ENCODE results near the gene RBM4B. TPM values are rescaled to one million over a fixed set of nuclear protein-coding genes. Genes with fewer than 3 reads are reported as not detected.

The RBM4B gene
- total and polyA plus RNA-seq, 2 of the 13 experiments (the other 11 are each of a cell fraction or from before 2014, with no cell fraction given) = 25.8 to 32.4 TPM

DNA sequence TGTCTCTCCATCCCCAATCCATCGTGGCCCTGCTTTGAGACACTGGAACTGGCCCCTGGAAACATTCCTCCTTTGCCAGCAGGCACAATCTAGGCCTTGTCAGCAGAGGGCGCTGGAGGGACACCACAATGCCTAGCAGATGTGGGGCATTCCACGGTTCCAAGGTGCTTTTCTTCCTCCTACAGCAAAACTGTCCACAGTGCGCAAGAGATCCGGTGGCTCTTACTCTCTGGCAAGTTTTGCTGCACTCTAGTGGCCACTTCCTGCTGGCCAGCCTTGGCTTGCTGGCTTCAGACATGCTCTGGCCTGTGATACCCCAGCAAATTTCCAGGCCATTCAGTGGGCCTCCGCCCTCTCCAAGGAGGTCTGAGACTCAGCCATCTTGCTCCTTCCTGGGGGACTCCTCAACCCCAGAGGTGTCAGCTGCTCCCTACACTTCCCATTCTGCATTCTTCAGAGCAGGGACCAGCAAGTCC is 17.1 kb upstream of the RBM4B start (continued):
- TF ChIP-seq PAX8 (CRISPR knock-in tag; IDR thresholded peaks at IDR 0.05; ENCODE audit: borderline replicate concordance) = no peak
- TF ChIP-seq, protein P1, sequence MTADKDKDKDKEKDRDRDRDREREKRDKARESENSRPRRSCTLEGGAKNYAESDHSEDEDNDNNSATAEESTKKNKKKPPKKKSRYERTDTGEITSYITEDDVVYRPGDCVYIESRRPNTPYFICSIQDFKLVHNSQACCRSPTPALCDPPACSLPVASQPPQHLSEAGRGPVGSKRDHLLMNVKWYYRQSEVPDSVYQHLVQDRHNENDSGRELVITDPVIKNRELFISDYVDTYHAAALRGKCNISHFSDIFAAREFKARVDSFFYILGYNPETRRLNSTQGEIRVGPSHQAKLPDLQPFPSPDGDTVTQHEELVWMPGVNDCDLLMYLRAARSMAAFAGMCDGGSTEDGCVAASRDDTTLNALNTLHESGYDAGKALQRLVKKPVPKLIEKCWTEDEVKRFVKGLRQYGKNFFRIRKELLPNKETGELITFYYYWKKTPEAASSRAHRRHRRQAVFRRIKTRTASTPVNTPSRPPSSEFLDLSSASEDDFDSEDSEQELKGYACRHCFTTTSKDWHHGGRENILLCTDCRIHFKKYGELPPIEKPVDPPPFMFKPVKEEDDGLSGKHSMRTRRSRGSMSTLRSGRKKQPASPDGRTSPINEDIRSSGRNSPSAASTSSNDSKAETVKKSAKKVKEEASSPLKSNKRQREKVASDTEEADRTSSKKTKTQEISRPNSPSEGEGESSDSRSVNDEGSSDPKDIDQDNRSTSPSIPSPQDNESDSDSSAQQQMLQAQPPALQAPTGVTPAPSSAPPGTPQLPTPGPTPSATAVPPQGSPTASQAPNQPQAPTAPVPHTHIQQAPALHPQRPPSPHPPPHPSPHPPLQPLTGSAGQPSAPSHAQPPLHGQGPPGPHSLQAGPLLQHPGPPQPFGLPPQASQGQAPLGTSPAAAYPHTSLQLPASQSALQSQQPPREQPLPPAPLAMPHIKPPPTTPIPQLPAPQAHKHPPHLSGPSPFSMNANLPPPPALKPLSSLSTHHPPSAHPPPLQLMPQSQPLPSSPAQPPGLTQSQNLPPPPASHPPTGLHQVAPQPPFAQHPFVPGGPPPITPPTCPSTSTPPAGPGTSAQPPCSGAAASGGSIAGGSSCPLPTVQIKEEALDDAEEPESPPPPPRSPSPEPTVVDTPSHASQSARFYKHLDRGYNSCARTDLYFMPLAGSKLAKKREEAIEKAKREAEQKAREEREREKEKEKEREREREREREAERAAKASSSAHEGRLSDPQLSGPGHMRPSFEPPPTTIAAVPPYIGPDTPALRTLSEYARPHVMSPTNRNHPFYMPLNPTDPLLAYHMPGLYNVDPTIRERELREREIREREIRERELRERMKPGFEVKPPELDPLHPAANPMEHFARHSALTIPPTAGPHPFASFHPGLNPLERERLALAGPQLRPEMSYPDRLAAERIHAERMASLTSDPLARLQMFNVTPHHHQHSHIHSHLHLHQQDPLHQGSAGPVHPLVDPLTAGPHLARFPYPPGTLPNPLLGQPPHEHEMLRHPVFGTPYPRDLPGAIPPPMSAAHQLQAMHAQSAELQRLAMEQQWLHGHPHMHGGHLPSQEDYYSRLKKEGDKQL (CRISPR knock-in tag; IDR thresholded peaks at IDR 0.05; ENCODE audit: low read depth) = no peak
- TF ChIP-seq NBN (conservative IDR thresholded peaks at IDR 0.05) = no peak
- TF ChIP-seq ETV5 (CRISPR knock-in tag; IDR thresholded peaks at IDR 0.05; ENCODE audit: borderline replicate concordance) = peak; percentile 94
- no peak for TF ChIP-seq SCMH1 (CRISPR knock-in tag; IDR thresholded peaks at IDR 0.05; ENCODE audit: borderline replicate concordance)
- TF ChIP-seq LCORL (IDR thresholded peaks at IDR 0.05) = no peak
- peak; percentile 36; the same call in 1 of the 2 replicates for TF ChIP-seq LCORL (CRISPR knock-in tag; IDR thresholded peaks at IDR 0.05)
- TF ChIP-seq, protein P2, sequence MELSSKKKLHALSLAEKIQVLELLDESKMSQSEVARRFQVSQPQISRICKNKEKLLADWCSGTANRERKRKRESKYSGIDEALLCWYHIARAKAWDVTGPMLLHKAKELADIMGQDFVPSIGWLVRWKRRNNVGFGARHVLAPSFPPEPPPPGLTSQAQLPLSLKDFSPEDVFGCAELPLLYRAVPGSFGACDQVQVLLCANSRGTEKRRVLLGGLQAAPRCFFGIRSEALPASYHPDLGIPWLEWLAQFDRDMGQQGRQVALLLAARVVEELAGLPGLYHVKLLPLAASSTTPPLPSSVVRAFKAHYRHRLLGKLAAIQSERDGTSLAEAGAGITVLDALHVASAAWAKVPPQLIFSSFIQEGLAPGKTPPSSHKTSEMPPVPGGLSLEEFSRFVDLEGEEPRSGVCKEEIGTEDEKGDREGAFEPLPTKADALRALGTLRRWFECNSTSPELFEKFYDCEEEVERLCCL (CRISPR knock-in tag; IDR thresholded peaks at IDR 0.05; ENCODE audit: borderline replicate concordance) = no peak
- TF ChIP-seq, protein P3, sequence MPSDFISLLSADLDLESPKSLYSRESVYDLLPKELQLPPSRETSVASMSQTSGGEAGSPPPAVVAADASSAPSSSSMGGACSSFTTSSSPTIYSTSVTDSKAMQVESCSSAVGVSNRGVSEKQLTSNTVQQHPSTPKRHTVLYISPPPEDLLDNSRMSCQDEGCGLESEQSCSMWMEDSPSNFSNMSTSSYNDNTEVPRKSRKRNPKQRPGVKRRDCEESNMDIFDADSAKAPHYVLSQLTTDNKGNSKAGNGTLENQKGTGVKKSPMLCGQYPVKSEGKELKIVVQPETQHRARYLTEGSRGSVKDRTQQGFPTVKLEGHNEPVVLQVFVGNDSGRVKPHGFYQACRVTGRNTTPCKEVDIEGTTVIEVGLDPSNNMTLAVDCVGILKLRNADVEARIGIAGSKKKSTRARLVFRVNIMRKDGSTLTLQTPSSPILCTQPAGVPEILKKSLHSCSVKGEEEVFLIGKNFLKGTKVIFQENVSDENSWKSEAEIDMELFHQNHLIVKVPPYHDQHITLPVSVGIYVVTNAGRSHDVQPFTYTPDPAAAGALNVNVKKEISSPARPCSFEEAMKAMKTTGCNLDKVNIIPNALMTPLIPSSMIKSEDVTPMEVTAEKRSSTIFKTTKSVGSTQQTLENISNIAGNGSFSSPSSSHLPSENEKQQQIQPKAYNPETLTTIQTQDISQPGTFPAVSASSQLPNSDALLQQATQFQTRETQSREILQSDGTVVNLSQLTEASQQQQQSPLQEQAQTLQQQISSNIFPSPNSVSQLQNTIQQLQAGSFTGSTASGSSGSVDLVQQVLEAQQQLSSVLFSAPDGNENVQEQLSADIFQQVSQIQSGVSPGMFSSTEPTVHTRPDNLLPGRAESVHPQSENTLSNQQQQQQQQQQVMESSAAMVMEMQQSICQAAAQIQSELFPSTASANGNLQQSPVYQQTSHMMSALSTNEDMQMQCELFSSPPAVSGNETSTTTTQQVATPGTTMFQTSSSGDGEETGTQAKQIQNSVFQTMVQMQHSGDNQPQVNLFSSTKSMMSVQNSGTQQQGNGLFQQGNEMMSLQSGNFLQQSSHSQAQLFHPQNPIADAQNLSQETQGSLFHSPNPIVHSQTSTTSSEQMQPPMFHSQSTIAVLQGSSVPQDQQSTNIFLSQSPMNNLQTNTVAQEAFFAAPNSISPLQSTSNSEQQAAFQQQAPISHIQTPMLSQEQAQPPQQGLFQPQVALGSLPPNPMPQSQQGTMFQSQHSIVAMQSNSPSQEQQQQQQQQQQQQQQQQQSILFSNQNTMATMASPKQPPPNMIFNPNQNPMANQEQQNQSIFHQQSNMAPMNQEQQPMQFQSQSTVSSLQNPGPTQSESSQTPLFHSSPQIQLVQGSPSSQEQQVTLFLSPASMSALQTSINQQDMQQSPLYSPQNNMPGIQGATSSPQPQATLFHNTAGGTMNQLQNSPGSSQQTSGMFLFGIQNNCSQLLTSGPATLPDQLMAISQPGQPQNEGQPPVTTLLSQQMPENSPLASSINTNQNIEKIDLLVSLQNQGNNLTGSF (CRISPR knock-in tag; IDR thresholded peaks at IDR 0.05) = no peak
- TF ChIP-seq YEATS4 (CRISPR knock-in tag; IDR thresholded peaks at IDR 0.05; ENCODE audit: borderline replicate concordance) = peak; percentile 54; the same call in 1 of the 2 replicates
- no peak for TF ChIP-seq RBM22 (optimal IDR thresholded peaks at IDR 0.05; ENCODE audit: low read length)
- TF ChIP-seq RBAK (CRISPR knock-in tag; IDR thresholded peaks at IDR 0.05) = no peak
- TF ChIP-seq ZNF333 (CRISPR knock-in tag; IDR thresholded peaks at IDR 0.05; ENCODE audit: borderline replicate concordance) = no peak
- TF ChIP-seq, protein P4, sequence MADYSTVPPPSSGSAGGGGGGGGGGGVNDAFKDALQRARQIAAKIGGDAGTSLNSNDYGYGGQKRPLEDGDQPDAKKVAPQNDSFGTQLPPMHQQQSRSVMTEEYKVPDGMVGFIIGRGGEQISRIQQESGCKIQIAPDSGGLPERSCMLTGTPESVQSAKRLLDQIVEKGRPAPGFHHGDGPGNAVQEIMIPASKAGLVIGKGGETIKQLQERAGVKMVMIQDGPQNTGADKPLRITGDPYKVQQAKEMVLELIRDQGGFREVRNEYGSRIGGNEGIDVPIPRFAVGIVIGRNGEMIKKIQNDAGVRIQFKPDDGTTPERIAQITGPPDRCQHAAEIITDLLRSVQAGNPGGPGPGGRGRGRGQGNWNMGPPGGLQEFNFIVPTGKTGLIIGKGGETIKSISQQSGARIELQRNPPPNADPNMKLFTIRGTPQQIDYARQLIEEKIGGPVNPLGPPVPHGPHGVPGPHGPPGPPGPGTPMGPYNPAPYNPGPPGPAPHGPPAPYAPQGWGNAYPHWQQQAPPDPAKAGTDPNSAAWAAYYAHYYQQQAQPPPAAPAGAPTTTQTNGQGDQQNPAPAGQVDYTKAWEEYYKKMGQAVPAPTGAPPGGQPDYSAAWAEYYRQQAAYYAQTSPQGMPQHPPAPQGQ (CRISPR knock-in tag; IDR thresholded peaks at IDR 0.05; ENCODE audit: borderline replicate concordance) = no peak
- TF ChIP-seq ZNF225 (CRISPR knock-in tag; IDR thresholded peaks at IDR 0.05) = no peak
- TF ChIP-seq FOXK2 (IDR thresholded peaks at IDR 0.05) = no peak

All from HepG2 (cell line).